ENCODE measurements around the gene C14orf119.

The C14orf119 gene

GRCh38 chr14:23066368-23066767 is 28.9 kb upstream of the C14orf119 start:
- FAIRE-seq (no peak), DNase-seq (ENCODE audit: insufficient read length) (no peak)
- no peak for TF ChIP-seq POLR2AphosphoS5 (IDR thresholded peaks at IDR 0.05; ENCODE audit: low read depth, low read length)
- TF ChIP-seq POLR2A (IDR thresholded peaks at IDR 0.05; ENCODE audit: low read depth, low read length), result no peak
- no peak for TF ChIP-seq TAF1 (IDR thresholded peaks at IDR 0.05; ENCODE audit: borderline replicate concordance, low read depth, low read length)

- no peak for FAIRE-seq
- DNase-seq (ENCODE audit: insufficient read length), result no peak
- no peak for TF ChIP-seq TAF1 (IDR thresholded peaks at IDR 0.05; ENCODE audit: borderline replicate concordance, low read depth, low read length)
Observed at GRCh38 chr14:23066855-23067744, 28.2 kb upstream of the C14orf119 start.

DNA sequence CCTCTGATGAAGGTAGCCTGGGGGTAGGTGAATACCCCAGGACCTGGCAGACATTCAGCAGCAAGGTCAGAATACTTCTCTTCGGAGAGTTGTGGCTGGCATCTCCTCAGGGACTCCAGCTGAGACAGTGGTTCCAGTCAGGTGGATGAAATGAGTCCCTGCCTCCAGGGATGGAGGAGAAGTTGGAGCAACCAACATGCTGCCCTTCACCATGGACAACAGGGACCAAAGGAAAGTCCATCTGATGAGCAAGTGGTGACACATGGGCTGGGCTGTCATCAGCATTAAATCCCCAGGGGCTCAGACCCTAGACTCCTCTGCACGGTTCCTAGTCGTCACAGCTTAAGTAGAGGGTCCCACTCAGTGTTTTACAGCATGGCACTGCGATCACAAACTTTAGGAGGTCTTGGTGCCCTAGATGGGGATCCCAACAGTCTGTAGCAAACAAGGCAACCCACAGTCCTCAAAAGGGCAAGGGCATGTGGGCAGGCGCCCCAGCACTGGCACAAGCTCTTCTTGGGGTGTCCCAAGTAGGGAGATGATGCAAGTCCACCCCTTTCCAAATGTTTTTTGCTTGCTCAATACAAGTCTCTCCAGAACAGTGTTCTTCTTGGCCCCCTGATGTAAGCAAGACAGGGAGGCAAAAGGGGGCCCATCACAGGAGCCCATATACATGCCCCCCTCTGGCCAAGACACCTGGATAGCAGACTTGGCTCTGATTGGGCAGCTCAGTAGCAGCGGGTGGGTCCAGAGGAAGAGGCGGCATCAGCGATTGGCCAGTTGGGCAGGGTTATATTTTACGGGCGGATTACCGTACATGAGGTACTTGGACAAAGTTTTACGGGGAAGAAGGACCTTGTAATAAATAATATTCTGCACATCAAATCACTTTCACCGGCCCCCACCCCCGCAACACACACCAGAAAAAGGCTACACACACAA is 27.2 kb upstream of the C14orf119 start:
- DNase-seq (ENCODE audit: insufficient read length) (no peak), FAIRE-seq (no peak)
- TF ChIP-seq POLR2AphosphoS5 (IDR thresholded peaks at IDR 0.05; ENCODE audit: low read depth, low read length) (0 out of 2 replicates have a peak, but pooled peaks have one; percentile 19), POLR2A (IDR thresholded peaks at IDR 0.05; ENCODE audit: low read depth, low read length) (no peak), TAF1 (IDR thresholded peaks at IDR 0.05; ENCODE audit: borderline replicate concordance, low read depth, low read length) (no peak)

GRCh38 chr14:23068789-23069412 is 26.4 kb upstream of the C14orf119 start:
- peak; percentile 77 for DNase-seq (ENCODE audit: insufficient read length)
- no peak for TF ChIP-seq TAF1 (IDR thresholded peaks at IDR 0.05; ENCODE audit: borderline replicate concordance, low read depth, low read length)
- no peak for TF ChIP-seq POLR2A (IDR thresholded peaks at IDR 0.05; ENCODE audit: low read depth, low read length)
- no peak for TF ChIP-seq POLR2AphosphoS5 (IDR thresholded peaks at IDR 0.05; ENCODE audit: low read depth, low read length)
- peak; percentile 77 for FAIRE-seq

- DNase-seq (ENCODE audit: insufficient read length) (no peak), FAIRE-seq (no peak)
- no peak for TF ChIP-seq TAF1 (IDR thresholded peaks at IDR 0.05; ENCODE audit: borderline replicate concordance, low read depth, low read length)
- no peak for TF ChIP-seq POLR2AphosphoS5 (IDR thresholded peaks at IDR 0.05; ENCODE audit: low read depth, low read length)
- TF ChIP-seq POLR2A (IDR thresholded peaks at IDR 0.05; ENCODE audit: low read depth, low read length), result no peak
Observed at GRCh38 chr14:23069413-23069806, 25.9 kb upstream of the C14orf119 start.

DNA sequence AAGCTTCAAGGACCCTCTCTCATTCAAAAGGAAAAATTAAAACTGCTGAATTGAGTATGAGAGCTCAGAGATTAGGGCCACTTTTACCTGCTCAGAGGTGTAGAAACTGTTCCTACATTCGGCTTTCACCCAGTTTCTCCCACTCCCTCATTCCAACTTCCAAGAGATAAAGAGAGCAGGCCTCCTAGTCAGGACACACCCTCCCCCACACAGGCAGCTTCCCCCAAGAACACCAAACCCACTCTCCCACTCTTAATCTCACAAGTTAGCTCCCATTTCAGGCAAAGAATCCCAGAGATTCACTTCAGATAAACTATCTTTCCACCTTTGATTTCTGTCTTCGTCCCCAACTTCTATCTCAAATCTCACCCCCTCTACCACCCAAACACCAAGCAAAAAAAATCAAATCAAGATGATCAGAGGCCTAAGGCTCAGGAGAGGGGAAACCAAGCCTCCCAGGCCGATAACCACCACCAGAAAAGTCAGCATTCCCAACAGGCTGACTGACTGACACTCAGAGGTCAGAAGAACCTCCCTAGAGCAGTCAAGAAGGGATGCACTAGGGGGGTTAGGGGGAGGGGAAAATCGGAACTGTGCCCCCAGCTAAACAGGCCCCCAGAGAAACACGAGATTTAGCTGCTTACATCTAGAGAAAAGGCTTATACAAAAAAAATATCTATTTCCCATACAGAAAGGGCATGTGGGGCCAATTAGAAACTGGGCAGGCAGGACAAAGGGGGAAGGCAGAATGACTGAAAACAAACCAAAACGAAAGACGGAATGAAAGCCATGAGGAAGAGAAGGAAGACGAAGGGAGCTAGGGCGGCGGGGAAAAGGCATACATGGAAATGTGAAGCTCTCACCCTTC is 24.8 kb upstream of the C14orf119 start:
- FAIRE-seq, result no peak
- TF ChIP-seq POLR2AphosphoS5 (IDR thresholded peaks at IDR 0.05; ENCODE audit: low read depth, low read length), result no peak
- no peak for TF ChIP-seq TAF1 (IDR thresholded peaks at IDR 0.05; ENCODE audit: borderline replicate concordance, low read depth, low read length)
- TF ChIP-seq POLR2A (IDR thresholded peaks at IDR 0.05; ENCODE audit: low read depth, low read length), result no peak
- no peak for DNase-seq (ENCODE audit: insufficient read length)

DNA sequence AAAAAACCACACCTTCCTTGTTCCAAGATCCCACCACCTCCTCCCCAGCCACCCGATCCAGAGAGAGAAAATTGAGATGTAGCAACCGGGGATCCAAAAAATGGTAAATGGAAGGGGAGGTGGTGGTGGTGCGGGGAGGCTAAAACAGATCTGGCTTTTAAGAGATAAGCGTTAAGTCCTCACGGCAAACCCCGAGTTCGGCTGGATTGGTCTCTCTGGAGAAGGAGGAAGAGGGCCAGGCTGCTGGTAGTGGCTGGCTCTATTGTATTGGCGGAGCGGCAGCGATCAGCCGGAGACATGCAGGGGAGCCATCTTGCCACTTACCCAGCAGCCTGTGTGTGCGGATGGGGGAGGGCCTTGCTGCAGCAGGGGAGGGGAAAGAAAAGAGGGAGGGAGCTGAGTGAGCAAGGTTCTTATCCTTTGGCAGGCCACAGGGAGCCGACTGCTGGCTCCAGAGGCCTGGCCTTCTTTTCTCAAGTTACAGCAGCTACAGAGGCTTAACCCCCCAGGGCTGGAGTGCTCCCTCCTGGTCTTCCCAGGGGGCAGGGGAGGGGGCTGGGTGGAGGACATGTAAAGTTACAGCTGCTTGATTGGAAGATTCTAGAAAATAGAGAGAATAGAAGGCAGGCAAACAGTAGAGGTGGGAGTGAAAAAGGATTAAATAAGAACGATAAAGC is 23.9 kb upstream of the C14orf119 start:
- TF ChIP-seq POLR2AphosphoS5 (IDR thresholded peaks at IDR 0.05; ENCODE audit: low read depth, low read length), result peak; percentile 95
- TF ChIP-seq POLR2A (IDR thresholded peaks at IDR 0.05; ENCODE audit: low read depth, low read length), result peak; percentile 92
- TF ChIP-seq TAF1 (IDR thresholded peaks at IDR 0.05; ENCODE audit: borderline replicate concordance, low read depth, low read length), result peak; percentile 92
- DNase-seq (ENCODE audit: insufficient read length) (peak; percentile 86), FAIRE-seq (peak; percentile 78)

DNA sequence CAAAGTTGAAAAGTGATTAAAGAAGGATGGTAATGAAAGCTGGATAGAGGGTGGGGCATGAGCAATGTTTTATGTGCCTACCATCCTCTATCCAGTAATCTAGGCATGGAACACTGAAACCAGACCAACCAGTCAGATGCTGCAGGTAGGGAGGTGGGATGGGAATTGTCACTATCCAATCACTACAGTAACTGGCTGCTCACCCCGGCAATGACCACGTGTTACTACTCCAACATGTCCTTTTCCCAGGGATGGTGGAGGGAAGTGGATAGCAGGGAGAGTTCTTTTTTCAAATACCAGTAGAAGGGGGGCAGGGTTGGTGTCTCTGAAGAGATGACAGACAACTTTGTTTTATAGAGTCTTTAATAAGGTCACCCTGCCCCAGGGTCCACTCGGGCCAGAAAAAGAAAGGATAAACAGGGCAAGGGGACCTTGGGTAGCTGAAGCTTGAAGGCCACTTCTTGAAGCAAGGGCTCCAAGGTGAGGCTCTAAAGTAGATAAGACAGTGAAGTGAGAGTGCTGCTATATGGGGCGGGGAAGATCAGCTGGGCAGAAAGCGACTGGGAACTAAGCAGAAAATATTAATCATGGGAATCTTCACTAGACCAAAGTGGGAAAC is 23.3 kb upstream of the C14orf119 start:
- DNase-seq (ENCODE audit: insufficient read length), result no peak
- no peak for TF ChIP-seq POLR2AphosphoS5 (IDR thresholded peaks at IDR 0.05; ENCODE audit: low read depth, low read length)
- TF ChIP-seq TAF1 (IDR thresholded peaks at IDR 0.05; ENCODE audit: borderline replicate concordance, low read depth, low read length), result no peak
- no peak for TF ChIP-seq POLR2A (IDR thresholded peaks at IDR 0.05; ENCODE audit: low read depth, low read length)
- no peak for FAIRE-seq

DNA sequence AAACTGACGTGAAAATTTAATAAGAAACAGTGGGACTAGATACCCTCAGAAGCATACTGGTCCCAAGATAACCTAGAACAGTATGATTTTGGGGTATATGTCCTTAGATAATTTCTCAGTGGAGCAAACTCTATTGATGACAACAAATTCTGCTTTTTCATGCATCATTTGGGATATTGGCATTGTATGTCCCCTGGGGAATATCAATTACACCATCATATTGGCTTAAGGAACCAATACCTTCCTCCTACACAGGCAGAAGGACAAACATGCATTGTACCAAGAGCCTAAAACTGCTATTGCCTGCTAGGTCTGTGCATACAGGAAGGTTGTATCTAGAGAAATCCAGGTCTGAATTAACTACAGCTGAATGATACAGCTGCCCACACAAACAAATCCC is 20.4 kb upstream of the C14orf119 start:
- FAIRE-seq (no peak), DNase-seq (ENCODE audit: insufficient read length) (no peak)
- no peak for TF ChIP-seq POLR2AphosphoS5 (IDR thresholded peaks at IDR 0.05; ENCODE audit: low read depth, low read length)
- TF ChIP-seq TAF1 (IDR thresholded peaks at IDR 0.05; ENCODE audit: borderline replicate concordance, low read depth, low read length), result no peak
- no peak for TF ChIP-seq POLR2A (IDR thresholded peaks at IDR 0.05; ENCODE audit: low read depth, low read length)
